Measurements from ENCODE around the gene METAP1D.

DNA sequence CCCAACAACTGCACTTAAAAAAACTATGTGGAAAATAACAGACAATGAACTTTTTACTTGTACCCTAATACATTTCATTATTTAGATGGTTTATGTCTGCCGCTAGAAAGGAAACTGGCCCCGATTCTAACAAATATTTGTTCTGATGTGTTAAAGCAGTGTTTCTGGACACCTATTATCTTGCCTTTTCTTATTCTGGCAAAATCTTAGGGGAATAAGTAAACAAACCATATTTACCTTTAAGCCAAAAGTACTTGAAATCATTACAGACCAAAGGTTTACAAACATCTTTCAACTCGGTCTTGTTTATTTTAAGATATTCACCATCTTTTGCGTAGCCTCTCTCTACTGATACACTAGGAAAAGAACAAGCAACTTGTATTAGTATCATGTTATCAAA, 73.8 kb downstream of the METAP1D start:
- TF ChIP-seq CTCF (IDR thresholded peaks at IDR 0.05) (no peak), EZH2phosphoT487 (IDR thresholded peaks at IDR 0.05) (no peak)

All from neural progenitor cell (in vitro differentiated cells).